GM12873 (cell line): ENCODE data around the gene CACNA2D1.

ENCODE experiments used
- TF ChIP-seq, protein P1 (sequence below): IDR thresholded peaks from 2 replicates; pipeline ENCODE4 v1.5.1; 2012; ENCODE audit warnings: low read depth, mild to moderate bottlenecking, moderate library complexity, low read length, control low read depth; ENCODE audit not compliant: insufficient read depth; ENCODE audit errors: missing control alignments

CACNA2D1 gene

DNA sequence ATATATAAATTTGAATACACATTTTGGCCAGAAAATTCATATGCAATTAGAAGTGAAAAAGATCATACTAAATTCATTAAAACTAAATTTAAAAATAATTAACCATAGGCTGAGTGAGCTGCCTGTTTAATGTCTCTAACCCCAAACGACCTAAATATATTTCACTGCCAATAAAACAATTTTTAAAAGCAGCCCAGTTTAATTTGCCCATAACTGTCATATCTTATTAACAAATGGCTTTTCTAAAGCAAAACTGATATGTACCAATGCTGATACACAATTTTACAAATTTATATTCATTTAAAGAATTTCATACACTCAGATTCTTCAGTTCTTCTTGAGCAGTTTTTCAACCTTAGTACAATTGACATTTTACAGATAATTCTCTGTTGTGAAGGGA is 99.9 kb downstream of the CACNA2D1 start:
- TF ChIP-seq, protein P1, sequence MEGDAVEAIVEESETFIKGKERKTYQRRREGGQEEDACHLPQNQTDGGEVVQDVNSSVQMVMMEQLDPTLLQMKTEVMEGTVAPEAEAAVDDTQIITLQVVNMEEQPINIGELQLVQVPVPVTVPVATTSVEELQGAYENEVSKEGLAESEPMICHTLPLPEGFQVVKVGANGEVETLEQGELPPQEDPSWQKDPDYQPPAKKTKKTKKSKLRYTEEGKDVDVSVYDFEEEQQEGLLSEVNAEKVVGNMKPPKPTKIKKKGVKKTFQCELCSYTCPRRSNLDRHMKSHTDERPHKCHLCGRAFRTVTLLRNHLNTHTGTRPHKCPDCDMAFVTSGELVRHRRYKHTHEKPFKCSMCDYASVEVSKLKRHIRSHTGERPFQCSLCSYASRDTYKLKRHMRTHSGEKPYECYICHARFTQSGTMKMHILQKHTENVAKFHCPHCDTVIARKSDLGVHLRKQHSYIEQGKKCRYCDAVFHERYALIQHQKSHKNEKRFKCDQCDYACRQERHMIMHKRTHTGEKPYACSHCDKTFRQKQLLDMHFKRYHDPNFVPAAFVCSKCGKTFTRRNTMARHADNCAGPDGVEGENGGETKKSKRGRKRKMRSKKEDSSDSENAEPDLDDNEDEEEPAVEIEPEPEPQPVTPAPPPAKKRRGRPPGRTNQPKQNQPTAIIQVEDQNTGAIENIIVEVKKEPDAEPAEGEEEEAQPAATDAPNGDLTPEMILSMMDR, result no peak

DNA sequence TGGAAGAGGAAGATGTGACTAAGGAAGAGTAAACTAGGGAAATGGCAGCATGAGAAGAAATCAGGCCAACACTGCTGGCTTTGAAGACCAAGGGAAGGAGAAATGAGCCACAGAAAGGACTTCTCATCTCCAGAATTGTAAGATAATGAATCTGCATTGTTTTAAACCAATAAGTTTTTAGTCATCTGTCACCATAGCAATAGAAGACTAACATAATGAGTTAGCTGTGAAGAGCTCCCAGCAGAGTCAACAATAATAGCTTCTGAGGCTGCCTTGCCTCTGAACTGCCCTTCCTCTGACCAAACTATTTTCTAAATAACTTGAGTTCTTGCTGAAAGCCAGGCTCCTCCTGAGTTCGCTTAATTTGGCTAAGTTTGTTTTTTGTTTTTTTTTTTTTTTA is 103.6 kb downstream of the CACNA2D1 start:
- TF ChIP-seq, protein P1, result no peak

DNA sequence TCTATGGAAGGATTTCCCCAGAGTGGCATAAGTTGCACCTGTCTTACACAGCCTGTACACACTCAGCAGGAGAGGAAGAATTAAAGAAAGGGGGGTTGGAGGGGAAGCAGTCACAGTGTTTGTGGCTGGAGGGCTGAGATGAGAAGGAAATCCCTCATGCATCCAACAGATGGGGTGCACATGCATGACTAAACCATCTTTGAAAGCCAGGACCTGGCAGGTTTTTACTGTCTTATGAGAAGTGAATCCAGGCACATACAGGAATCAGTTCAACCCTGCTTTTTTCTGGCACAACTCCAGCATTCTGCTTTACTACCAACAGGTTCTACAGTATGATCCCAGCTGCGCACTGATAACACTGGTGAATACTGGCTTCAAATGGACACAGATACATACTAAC is 107.7 kb downstream of the CACNA2D1 start:
- TF ChIP-seq, protein P1, result no peak

- TF ChIP-seq, protein P1, result no peak
These were observed 108.6 kb downstream of the CACNA2D1 start for GRCh38 chr7:82335001-82335400.

DNA sequence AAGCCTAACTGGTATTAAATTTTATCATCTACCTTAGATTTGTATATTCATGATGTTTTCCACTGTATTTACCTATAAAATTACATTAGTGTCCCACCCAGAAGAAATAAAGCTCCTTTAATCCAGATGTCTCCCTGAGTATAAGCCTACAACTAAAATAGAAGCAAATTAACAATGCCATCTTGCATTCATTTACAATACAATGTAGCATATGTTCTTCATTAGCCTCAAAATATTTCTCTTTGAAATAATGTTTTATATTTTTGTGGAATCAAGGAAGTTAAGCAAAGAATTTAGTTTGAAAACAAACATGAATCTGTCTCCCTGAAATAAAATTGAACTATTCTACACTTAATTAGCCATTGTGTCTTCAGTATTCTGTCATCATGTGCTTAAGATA is 112.3 kb downstream of the CACNA2D1 start:
- TF ChIP-seq, protein P1, result no peak

DNA sequence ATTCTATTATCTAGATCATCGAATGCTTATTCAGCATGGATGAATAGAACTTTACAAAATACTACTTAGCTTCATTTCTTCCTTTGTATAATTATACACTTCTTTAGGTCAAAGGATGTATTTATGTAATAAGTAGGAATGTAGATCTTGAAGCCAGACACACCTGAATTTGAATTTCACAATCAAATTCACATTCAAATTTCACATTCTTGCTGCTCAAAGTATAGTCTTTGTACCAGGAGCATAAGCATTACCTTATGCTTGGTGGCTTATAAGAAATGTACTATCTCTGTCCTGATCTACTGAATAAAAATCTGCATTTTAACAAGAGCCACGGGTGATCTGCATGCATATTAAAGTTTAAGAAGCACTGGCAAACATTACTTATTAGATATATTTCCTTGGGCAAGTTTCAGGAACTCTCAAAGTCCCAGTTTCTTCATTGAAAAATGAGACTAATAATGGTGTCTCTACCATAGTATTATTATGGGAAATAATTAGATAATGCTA is 112.8 kb downstream of the CACNA2D1 start:
- TF ChIP-seq, protein P1, result no peak

GRCh38 chr7:82327898-82328297 is 115.7 kb downstream of the CACNA2D1 start:
- TF ChIP-seq, protein P1, result no peak
